H1 (cell line): ENCODE results near the gene PIAS3.

Source experiments
- CTCF ChIP-seq, 3 experiments: IDR thresholded peaks; 1 replicate in 2 of 3; 2 replicates in 1 of 3; pipeline versions ENCODE4 v1.5.1 to v1.6.1; 2011; ENCODE audit warnings: low read length in 3 of 3, mild to moderate bottlenecking in 3 of 3, inconsistent platforms in 2 of 3, low read depth in 1 of 3, moderate library complexity in 1 of 3; ENCODE audit not compliant: insufficient read depth in 1 of 3; ENCODE audit errors: control extremely low read depth in 1 of 3
- SP1 ChIP-seq: IDR thresholded peaks from 2 replicates; pipeline ENCODE4 v1.6.1; 2011; ENCODE audit warnings: low read depth, low read length
- USF2 ChIP-seq: IDR thresholded peaks from 2 replicates; pipeline ENCODE4 v1.6.1; 2011; ENCODE audit warnings: low read length, improper control_type of control experiment

DNA sequence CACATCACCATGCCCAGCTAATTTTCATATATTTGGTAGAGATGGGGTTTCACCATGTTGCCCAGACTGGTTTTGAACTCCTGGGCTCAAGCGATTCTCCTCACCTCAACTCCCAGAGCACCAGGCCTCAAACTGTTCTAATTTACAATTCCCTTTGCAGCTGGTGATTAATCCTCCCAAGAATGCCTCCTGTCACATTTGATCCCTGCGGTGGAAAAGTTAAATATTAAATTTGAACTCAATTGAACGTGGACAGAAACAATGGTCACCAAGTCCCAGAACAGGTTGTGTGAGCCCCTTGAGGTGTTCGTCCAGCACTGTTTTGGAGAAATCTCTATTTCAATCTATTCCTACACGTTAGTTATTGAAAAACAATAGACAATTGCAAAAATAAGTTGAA, 28.8 kb upstream of the PIAS3 start:
- TF ChIP-seq CTCF (IDR thresholded peaks at IDR 0.05; ENCODE audit: control extremely low read depth in 1 of 3, insufficient read depth in 1 of 3, low read depth in 1 of 3, low read length in 3 of 3) (no peak), USF2 (no peak), SP1 (no peak)
